Esophagus muscularis mucosa (tissue), 4 donors: ENCODE results near the gene DIAPH3. TPM values are rescaled to one million over a fixed set of nuclear protein-coding genes. Genes with fewer than 3 reads are reported as not detected.
"Not testable (repeated sequence)": the region's sequence is repeated elsewhere in the genome, so short reads cannot be mapped to it uniquely, and the experiment has no call there.

Source experiments
- DNase-seq: peaks from one replicate; pipeline ENCODE4 v3.0.0-alpha.2; 2017; ENCODE audit errors: extremely low spot score
- H3K27ac ChIP-seq, 4 donors: fragments of 200-600 bp; sonication (generic); replicated peaks in 1 of 4; 1 replicate in 3 of 4; 2 replicates in 1 of 4; pipeline ENCODE4 v1.5.1; 2016 to 2019; ENCODE audit warnings: mild to moderate bottlenecking in 1 of 4
- H3K27me3 ChIP-seq, 4 donors: fragments of 200-600 bp; sonication (generic); one replicate each; pipeline versions ENCODE4 v1.5.1 to v1.6.0; 2016 to 2019
- H3K36me3 ChIP-seq, 4 donors: fragments of 200-600 bp; sonication (generic); one replicate each; pipeline ENCODE4 v1.5.1; 2016 to 2019
- H3K4me1 ChIP-seq, 4 donors: fragments of 200-600 bp; sonication (generic); one replicate each; pipeline ENCODE4 v1.5.1; 2016 to 2019
- H3K4me3 ChIP-seq, 4 donors: fragments of 200-600 bp; sonication (generic); 1 replicate in 2 of 4; 2 replicates in 2 of 4; pipeline ENCODE4 v1.5.1; 2016 to 2019; ENCODE audit warnings: mild to moderate bottlenecking in 4 of 4, moderate library complexity in 1 of 4
- H3K9me3 ChIP-seq, 4 donors: fragments of 200-600 bp; sonication (generic); 1 replicate in 3 of 4; 2 replicates in 1 of 4; pipeline ENCODE4 v1.5.1; 2016 to 2019
- EP300 ChIP-seq: sonication (generic); formaldehyde crosslinking; IDR thresholded peaks from one replicate; pipeline ENCODE4 v1.6.1; 2017; ENCODE audit warnings: antibody characterized with exemption
- POLR2A ChIP-seq: fragments of 450-650 bp; IDR thresholded peaks from one replicate; pipeline ENCODE4 v1.6.1; 2017; ENCODE audit warnings: antibody characterized with exemption, moderate library complexity, mild to moderate bottlenecking, low read depth
- POLR2AphosphoS5 ChIP-seq, 2 donors: sonication (generic); formaldehyde crosslinking; IDR thresholded peaks; one replicate each; pipeline ENCODE4 v1.6.1; 2017; ENCODE audit warnings: antibody characterized with exemption in 2 of 2
- WGBS: methylation state at CpG from one replicate; pipeline ENCODE4 v1.1.5; 2018; 5-methylcytosine and 5-hydroxymethylcytosine counted together
- intact Hi-C: fragments of 100-400 bp; cut with DNase I; formaldehyde crosslinking; loops from one replicate; pipeline ENCODE4 v1.15.1; 2023
- total RNA-seq, 4 donors: library from RNA; depleted of rRNA; stranded (reverse); fragments of >200 nt; gene quantifications; one replicate each; pipeline versions ENCODE4 v1.1.0 to v1.2.1, GENCODE V29; 2016
- TF ChIP-seq, protein P1 (sequence below), 3 experiments: fragments of 200-600 bp in 2 of 3; fragments of 450-650 bp in 1 of 3; sonication (generic) in 2 of 3; IDR thresholded peaks; one replicate each; pipeline ENCODE4 v1.5.1; 2017 to 2019; ENCODE audit warnings: antibody characterized with exemption in 3 of 3, mild to moderate bottlenecking in 2 of 3, moderate library complexity in 1 of 3

Gene DIAPH3
- total RNA-seq, 4 donors from 2014 or later, result under 0.01 to 1.0 (median 0.41) TPM

DNA sequence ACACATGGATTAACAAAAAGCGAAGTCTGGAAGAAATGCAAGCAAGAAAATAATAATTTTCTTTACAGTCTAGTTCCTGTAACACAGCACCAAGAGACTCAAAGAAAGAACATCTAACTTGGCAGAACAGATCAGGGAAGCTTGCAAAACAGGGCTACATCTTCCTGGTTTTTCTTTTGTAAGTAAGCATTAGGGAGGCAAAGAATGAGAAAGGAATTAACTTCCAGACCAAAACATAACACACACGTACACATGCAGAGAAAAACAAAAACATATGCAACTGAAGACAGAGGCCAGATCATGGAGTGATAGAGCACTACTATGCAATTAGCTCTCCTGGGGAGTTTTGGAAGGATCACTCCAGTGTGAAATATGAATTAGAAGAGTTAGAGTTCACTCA, 120.5 kb downstream of the DIAPH3 start:
- TF ChIP-seq EP300 (no peak), POLR2A (no peak), POLR2AphosphoS5 (IDR thresholded peaks at IDR 0.05) (no peak)
- TF ChIP-seq, protein P1, sequence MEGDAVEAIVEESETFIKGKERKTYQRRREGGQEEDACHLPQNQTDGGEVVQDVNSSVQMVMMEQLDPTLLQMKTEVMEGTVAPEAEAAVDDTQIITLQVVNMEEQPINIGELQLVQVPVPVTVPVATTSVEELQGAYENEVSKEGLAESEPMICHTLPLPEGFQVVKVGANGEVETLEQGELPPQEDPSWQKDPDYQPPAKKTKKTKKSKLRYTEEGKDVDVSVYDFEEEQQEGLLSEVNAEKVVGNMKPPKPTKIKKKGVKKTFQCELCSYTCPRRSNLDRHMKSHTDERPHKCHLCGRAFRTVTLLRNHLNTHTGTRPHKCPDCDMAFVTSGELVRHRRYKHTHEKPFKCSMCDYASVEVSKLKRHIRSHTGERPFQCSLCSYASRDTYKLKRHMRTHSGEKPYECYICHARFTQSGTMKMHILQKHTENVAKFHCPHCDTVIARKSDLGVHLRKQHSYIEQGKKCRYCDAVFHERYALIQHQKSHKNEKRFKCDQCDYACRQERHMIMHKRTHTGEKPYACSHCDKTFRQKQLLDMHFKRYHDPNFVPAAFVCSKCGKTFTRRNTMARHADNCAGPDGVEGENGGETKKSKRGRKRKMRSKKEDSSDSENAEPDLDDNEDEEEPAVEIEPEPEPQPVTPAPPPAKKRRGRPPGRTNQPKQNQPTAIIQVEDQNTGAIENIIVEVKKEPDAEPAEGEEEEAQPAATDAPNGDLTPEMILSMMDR (IDR thresholded peaks at IDR 0.05), result no peak

DNA sequence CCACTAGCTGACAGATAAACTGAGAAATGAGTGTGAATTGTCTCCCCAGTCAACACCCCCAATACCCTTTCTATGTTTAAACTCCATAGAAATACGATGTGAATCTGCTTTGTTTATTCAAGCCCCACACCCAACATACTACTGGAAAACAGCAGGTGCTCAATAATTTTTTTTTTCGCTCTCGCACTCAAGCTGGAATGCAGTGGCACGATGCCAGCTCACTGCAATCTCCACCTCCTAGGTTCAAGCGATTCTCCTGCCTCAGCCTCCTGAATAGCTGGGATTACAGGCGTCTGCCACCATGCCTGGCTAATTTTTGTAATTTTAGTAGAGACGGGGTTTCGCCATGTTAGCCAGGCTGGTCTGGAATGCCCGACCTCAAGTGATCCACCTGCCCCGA, 123.1 kb downstream of the DIAPH3 start:
- H3K27ac ChIP-seq, DNase-seq, H3K36me3 ChIP-seq, intact Hi-C loops, H3K27me3 ChIP-seq, H3K4me3 ChIP-seq, H3K9me3 ChIP-seq, H3K4me1 ChIP-seq: not testable (repeated sequence)
- WGBS, result 93% methylated on average over 10 of the region's 10 CpGs

More for the DNA sequence above, 120.5 kb downstream of the DIAPH3 start:
- no peaks in the 10 kb centered on the region for H3K36me3 ChIP-seq
- no peak for DNase-seq
- H3K4me3 ChIP-seq, result no peak overlapping the region
- 73% methylated on average over 2 of the region's 2 CpGs for WGBS
- no peaks in the 10 kb centered on the region for H3K9me3 ChIP-seq
- intact Hi-C loops, result no loop called here
- no peak overlapping the region for H3K27ac ChIP-seq
- H3K27me3 ChIP-seq, result no peaks in the 10 kb centered on the region
- no peaks in the 10 kb centered on the region for H3K4me1 ChIP-seq

DNA sequence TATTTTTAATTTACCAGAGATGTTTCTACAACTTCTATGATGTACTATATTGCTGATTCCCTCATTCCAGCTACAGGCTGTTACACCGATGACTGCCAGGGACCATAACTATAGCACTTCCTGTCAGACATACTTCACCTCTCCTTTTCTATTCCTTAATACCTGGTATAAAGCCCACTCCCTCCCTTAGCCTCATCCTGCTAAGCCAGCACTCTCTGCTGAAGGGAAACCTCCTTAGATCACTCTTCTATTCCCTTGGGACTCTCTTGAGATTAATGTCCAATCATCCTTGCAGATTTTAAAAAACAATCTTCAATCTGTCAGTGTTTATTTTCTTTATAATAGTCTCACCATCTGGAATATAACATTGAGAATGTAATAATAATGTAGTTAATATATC, 127.9 kb downstream of the DIAPH3 start:
- no peaks in the 10 kb centered on the region for H3K27me3 ChIP-seq
- intact Hi-C loops, result no loop called here
- 91% methylated on average over 1 of the region's 1 CpG for WGBS
- no peaks in the 10 kb centered on the region for H3K9me3 ChIP-seq
- H3K4me1 ChIP-seq, result no peaks in the 10 kb centered on the region
- no peak for TF ChIP-seq EP300
- TF ChIP-seq, protein P1 (IDR thresholded peaks at IDR 0.05), result no peak
- no peak for TF ChIP-seq POLR2A
- no peak for TF ChIP-seq POLR2AphosphoS5 (IDR thresholded peaks at IDR 0.05)
- no peak overlapping the region for H3K4me3 ChIP-seq
- no peak overlapping the region for H3K27ac ChIP-seq
- no peaks in the 10 kb centered on the region for H3K36me3 ChIP-seq
- DNase-seq, result no peak

DNA sequence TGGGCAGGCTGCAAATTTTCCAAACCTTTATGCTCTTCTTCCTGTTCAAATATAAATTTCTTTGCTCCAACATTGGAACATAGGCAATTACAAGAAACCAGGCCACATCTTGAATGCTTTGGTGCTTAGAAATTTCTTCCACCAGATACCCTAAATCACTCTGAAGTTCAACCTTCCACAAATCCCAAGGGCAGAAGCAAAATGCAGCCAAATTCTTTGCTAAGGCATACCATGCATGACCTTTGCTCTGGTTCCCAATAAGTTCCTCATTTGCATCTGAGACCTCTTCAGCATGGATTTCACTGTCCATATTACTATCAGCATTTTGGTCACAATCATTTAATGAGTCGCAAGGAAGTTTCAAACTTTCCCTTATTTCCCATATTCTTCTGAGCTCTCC, 130.9 kb downstream of the DIAPH3 start:
- WGBS, result 91% methylated on average over 1 of the region's 1 CpG
- H3K4me3 ChIP-seq, result no peak overlapping the region
- no peaks in the 10 kb centered on the region for H3K4me1 ChIP-seq
- intact Hi-C loops, result no loop called here
- no peaks in the 10 kb centered on the region for H3K9me3 ChIP-seq
- no peak for DNase-seq
- TF ChIP-seq, protein P1 (IDR thresholded peaks at IDR 0.05), result no peak
- H3K27ac ChIP-seq, result no peak overlapping the region
- H3K36me3 ChIP-seq, result no peaks in the 10 kb centered on the region
- H3K27me3 ChIP-seq, result no peaks in the 10 kb centered on the region

DNA sequence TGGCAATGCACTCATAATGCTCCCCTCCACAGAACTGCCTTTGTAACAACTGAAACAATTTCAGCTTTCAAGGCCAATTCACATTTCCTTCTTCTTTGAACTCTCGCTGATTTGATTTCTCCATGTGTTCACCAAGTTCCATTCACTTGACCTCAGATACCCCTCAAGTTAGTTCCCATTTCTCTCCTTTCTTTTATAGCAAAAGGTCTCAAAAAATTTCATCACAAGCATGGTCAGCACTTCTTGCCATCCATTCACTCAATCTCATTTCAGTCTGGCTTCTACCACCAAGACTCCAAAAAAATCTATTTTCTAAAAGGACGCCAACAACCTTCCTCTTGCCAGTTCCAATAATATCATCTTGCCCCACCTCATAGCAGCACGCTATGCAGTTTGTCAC, 135.7 kb downstream of the DIAPH3 start:
- no peak overlapping the region for H3K27ac ChIP-seq
- H3K36me3 ChIP-seq, result no peaks in the 10 kb centered on the region
- TF ChIP-seq, protein P1 (IDR thresholded peaks at IDR 0.05), result no peak
- TF ChIP-seq POLR2A, result no peak
- TF ChIP-seq POLR2AphosphoS5 (IDR thresholded peaks at IDR 0.05), result no peak
- 83% methylated on average over 3 of the region's 3 CpGs for WGBS
- H3K27me3 ChIP-seq, result no peaks in the 10 kb centered on the region
- intact Hi-C loops, result no loop called here
- DNase-seq, result no peak
- no peak overlapping the region for H3K4me3 ChIP-seq
- H3K9me3 ChIP-seq, result peaks cover 0 to 8% (median 0%) of the 10 kb centered on the region in 4 donors
- H3K4me1 ChIP-seq, result no peaks in the 10 kb centered on the region
